WTC11 (cell line): Measurements from ENCODE around the gene KLHL10. TPM values are rescaled to one million over a fixed set of nuclear protein-coding genes. Genes with fewer than 3 reads are reported as not detected.

Source experiments
- ATAC-seq: fragments of 200-7000 bp; cut with Tn5 transposase; 2 replicates; pipeline ENCODE4 v1.10.0; 2021; ENCODE audit warnings: mild to moderate bottlenecking, moderate library complexity
- CTCF ChIA-PET: fragments of 300-600 bp; sonication (Branson Sonifier 250); formaldehyde crosslinking; loops from one replicate; lab custom pipeline; 2021; ENCODE audit warnings: antibody characterized with exemption; lab: Charles Lee
- POLR2A ChIA-PET: fragments of 350-600 bp; sonication (Branson Sonifier 250); formaldehyde crosslinking; loops from one replicate; lab custom pipeline; 2021; ENCODE audit warnings: antibody characterized with exemption; lab: Charles Lee
- DNase-seq: peaks from one replicate; pipeline ENCODE4 v3.0.0; 2021; ENCODE audit warnings: low spot score
- H3K27ac Mint-ChIP-seq: 2 replicates; pipeline ENCODE4 v1.8.0; 2021; ENCODE audit warnings: mixed read lengths
- H3K27me3 Mint-ChIP-seq: 2 replicates; pipeline ENCODE4 v1.8.0; 2021; ENCODE audit warnings: low read depth, mild to moderate bottlenecking, moderate library complexity, mixed read lengths
- H3K36me3 Mint-ChIP-seq: 2 replicates; pipeline ENCODE4 v1.8.0; 2021; ENCODE audit warnings: mixed read lengths
- H3K4me1 Mint-ChIP-seq: 2 replicates; pipeline ENCODE4 v1.8.0; 2022; ENCODE audit warnings: mixed read lengths
- H3K4me3 Mint-ChIP-seq: 2 replicates; pipeline ENCODE4 v1.8.0; 2021; ENCODE audit warnings: mild to moderate bottlenecking, moderate library complexity, mixed read lengths
- H3K9me3 Mint-ChIP-seq: 2 replicates; pipeline ENCODE4 v1.8.0; 2021; ENCODE audit warnings: mixed read lengths
- CDX4 ChIP-seq: fragments of 250-450 bp; sonication (Bioruptor Pico); IDR thresholded peaks from 2 replicates; pipeline ENCODE4 v1.9.0; 2021; ENCODE audit warnings: moderate library complexity, mild to moderate bottlenecking, inconsistent platforms, borderline replicate concordance
- CREB1 ChIP-seq: sonication (generic); formaldehyde crosslinking; IDR thresholded peaks from 2 replicates; pipeline ENCODE4 v1.8.0; 2023; ENCODE audit warnings: mild to moderate bottlenecking, missing genetic modification reagents
- CREM ChIP-seq: sonication (generic); formaldehyde crosslinking; IDR thresholded peaks from 2 replicates; pipeline ENCODE4 v1.8.1; 2022; ENCODE audit warnings: mild to moderate bottlenecking, missing genetic modification reagents, moderate library complexity
- E2F1 ChIP-seq: sonication (generic); formaldehyde crosslinking; IDR thresholded peaks from 2 replicates; pipeline ENCODE4 v1.8.0; 2022; ENCODE audit warnings: mild to moderate bottlenecking, missing genetic modification reagents
- FOXP4 ChIP-seq: sonication (generic); formaldehyde crosslinking; IDR thresholded peaks from 2 replicates; pipeline ENCODE4 v1.8.0; 2022; ENCODE audit warnings: mild to moderate bottlenecking, missing genetic modification reagents
- GABPB1 ChIP-seq: sonication (generic); formaldehyde crosslinking; IDR thresholded peaks from 2 replicates; pipeline ENCODE4 v1.8.1; 2023; ENCODE audit warnings: mild to moderate bottlenecking, missing genetic modification reagents
- NFATC4 ChIP-seq: fragments of 250-450 bp; sonication (Bioruptor Pico); IDR thresholded peaks from 2 replicates; pipeline ENCODE4 v1.9.0; 2021; ENCODE audit warnings: mild to moderate bottlenecking
- NFYB ChIP-seq: sonication (generic); formaldehyde crosslinking; conservative IDR thresholded peaks from 2 replicates; pipeline ENCODE4 v1.8.0; 2022; ENCODE audit warnings: low read depth, missing genetic modification reagents
- SP1 ChIP-seq: sonication (generic); formaldehyde crosslinking; conservative IDR thresholded peaks from 2 replicates; pipeline ENCODE4 v1.8.1; 2022; ENCODE audit warnings: missing genetic modification reagents
- TEAD4 ChIP-seq: sonication (generic); formaldehyde crosslinking; IDR thresholded peaks from 2 replicates; pipeline ENCODE4 v1.8.0; 2022; ENCODE audit warnings: mild to moderate bottlenecking, missing genetic modification reagents
- ZNF138 ChIP-seq: sonication (generic); formaldehyde crosslinking; conservative IDR thresholded peaks from 2 replicates; pipeline ENCODE4 v1.8.1; 2022; ENCODE audit warnings: mild to moderate bottlenecking, moderate library complexity, missing genetic modification reagents
- ZNF532 ChIP-seq: fragments of 250-450 bp; sonication (Bioruptor Pico); IDR thresholded peaks from 2 replicates; pipeline ENCODE4 v1.9.0; 2021; ENCODE audit warnings: mild to moderate bottlenecking, borderline replicate concordance
- total RNA-seq: library from RNA; stranded (reverse); gene quantifications from 3 replicates; pipeline ENCODE4 v1.2.3, GENCODE V29; 2021
- TF ChIP-seq, protein P1 (sequence below): fragments of 250-450 bp; sonication (Bioruptor Pico); conservative IDR thresholded peaks from 2 replicates; pipeline ENCODE4 v1.9.0; 2021; ENCODE audit warnings: mild to moderate bottlenecking
- TF ChIP-seq, protein P2 (sequence below): sonication (generic); formaldehyde crosslinking; IDR thresholded peaks from 2 replicates; pipeline ENCODE4 v1.8.0; 2023; ENCODE audit warnings: missing genetic modification reagents
- TF ChIP-seq, protein P3 (sequence below): fragments of 250-450 bp; sonication (Bioruptor Pico); IDR thresholded peaks from 2 replicates; pipeline ENCODE4 v1.9.0; 2021; ENCODE audit warnings: mild to moderate bottlenecking
- TF ChIP-seq, protein P4 (sequence below): sonication (generic); formaldehyde crosslinking; IDR thresholded peaks from 2 replicates; pipeline ENCODE4 v1.8.1; 2023; ENCODE audit warnings: mild to moderate bottlenecking, missing genetic modification reagents

KLHL10 gene
- total RNA-seq, 1 experiment from 2014 or later: 0.35 TPM

- TF ChIP-seq, protein P1, sequence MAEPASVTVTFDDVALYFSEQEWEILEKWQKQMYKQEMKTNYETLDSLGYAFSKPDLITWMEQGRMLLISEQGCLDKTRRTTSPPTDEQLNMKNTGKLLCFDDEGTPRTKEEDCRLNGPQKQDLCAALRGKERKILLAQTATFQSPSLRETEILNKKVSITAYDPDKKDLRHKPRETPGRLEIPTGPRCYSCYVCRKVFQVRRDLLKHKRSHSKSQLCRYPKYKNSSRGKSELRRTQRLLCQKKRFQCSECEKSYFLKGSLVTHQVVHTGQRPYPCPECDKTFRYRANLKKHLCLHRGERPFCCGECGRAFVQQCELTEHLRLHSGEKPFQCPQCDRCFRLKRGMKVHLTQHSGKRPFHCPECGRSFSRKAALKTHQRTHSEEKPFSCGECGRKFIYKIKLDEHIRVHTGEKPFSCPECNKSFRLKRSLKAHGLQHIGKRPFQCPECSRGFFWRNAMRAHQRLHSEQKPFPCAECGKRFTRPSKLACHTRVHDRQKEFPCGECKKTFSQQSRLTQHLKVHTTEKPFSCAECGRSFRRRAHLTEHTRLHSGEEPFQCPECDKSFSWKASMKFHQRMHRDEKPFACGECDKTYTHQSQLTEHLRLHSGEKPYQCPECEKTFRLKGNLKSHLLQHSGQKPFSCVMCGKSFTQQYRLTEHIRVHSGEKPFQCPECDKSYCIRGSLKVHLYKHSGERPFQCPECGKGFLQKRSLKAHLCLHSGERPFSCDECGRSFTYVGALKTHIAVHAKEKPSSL: no peak
- TF ChIP-seq FOXP4 (no peak), NFATC4 (CRISPR knock-in tag) (no peak), GABPB1 (no peak), TEAD4 (no peak)
- TF ChIP-seq, protein P2, sequence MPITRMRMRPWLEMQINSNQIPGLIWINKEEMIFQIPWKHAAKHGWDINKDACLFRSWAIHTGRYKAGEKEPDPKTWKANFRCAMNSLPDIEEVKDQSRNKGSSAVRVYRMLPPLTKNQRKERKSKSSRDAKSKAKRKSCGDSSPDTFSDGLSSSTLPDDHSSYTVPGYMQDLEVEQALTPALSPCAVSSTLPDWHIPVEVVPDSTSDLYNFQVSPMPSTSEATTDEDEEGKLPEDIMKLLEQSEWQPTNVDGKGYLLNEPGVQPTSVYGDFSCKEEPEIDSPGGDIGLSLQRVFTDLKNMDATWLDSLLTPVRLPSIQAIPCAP: no peak
- TF ChIP-seq, all 79 proteins: peak for 0
Observed at GRCh38 chr17:41823141-41823524, 14.5 kb upstream of the KLHL10 start (continued).

DNA sequence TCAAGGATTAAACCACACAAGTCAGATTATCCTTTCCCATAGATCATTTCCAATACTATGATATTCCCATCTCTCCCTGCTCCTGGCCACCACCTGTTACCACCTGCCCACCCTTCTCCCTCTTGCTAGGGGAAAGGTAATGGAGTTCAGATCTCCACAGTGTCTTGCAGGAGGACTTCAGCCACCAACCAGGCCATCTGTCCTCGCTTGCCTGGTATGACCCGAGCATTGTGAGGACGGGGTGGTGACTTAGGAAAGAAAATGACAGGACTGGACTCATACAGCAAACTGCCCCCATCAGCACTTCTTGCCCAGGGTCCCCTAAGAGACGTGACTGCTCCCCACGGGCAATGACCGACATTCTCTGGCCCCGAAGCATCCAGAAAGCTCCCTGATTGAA, 14.0 kb upstream of the KLHL10 start:
- DNase-seq (no peak), ATAC-seq (no peak)
- peaks cover 8% of the 10 kb centered on the region; the same call in 1 of the 2 replicates for H3K4me1 Mint-ChIP-seq
- peak overlapping the region; percentile 41; the same call in 1 of the 2 replicates for H3K27ac Mint-ChIP-seq
- no peaks in the 10 kb centered on the region; the same call in 1 of the 2 replicates for H3K27me3 Mint-ChIP-seq
- peaks cover 24% of the 10 kb centered on the region for H3K36me3 Mint-ChIP-seq
- TF ChIP-seq E2F1 (CRISPR knock-in tag) (no peak), ZNF532 (peak; percentile 26; the same call in 1 of the 2 replicates), CREB1 (CRISPR knock-in tag) (no peak), NFYB (no peak)
- H3K9me3 Mint-ChIP-seq: no peaks in the 10 kb centered on the region
- POLR2A ChIA-PET: interaction anchor here (0.6 kb wide), 1 partner anchor 86 kb away, joined by 3 read pairs; no protein-coding TSS in a partner anchor
- H3K4me3 Mint-ChIP-seq: no peak overlapping the region
- CTCF ChIA-PET: interaction anchor here (1.2 to 2.4 kb wide), 3 partner anchors 13 to 37 kb away, joined by 3 to 11 read pairs (median 6); partner anchors contain the start of gene JUP

DNA sequence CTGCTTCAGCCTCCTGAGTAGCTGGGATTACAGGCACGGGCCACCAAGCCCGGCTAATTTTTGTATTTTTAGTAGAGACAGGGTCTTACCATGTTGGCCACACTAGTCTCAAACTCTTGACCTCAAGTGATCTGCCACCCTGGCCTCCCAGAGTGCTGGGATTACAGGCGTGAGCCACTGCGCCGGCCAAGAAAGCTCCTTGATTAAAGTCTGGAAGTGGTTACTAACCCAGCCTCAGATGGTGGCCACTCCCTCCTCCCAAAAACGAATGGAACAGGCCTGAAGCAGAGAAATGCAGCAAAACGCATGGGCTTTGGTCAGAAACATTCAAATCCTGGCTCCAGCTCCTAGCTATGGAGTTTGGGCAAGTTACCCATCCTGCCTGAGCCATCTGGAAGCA, 13.5 kb upstream of the KLHL10 start:
- TF ChIP-seq NFYB (no peak), CREM (CRISPR knock-in tag) (no peak), ZNF138 (no peak), CDX4 (CRISPR knock-in tag) (no peak), SP1 (CRISPR knock-in tag) (no peak)
- TF ChIP-seq, protein P3, sequence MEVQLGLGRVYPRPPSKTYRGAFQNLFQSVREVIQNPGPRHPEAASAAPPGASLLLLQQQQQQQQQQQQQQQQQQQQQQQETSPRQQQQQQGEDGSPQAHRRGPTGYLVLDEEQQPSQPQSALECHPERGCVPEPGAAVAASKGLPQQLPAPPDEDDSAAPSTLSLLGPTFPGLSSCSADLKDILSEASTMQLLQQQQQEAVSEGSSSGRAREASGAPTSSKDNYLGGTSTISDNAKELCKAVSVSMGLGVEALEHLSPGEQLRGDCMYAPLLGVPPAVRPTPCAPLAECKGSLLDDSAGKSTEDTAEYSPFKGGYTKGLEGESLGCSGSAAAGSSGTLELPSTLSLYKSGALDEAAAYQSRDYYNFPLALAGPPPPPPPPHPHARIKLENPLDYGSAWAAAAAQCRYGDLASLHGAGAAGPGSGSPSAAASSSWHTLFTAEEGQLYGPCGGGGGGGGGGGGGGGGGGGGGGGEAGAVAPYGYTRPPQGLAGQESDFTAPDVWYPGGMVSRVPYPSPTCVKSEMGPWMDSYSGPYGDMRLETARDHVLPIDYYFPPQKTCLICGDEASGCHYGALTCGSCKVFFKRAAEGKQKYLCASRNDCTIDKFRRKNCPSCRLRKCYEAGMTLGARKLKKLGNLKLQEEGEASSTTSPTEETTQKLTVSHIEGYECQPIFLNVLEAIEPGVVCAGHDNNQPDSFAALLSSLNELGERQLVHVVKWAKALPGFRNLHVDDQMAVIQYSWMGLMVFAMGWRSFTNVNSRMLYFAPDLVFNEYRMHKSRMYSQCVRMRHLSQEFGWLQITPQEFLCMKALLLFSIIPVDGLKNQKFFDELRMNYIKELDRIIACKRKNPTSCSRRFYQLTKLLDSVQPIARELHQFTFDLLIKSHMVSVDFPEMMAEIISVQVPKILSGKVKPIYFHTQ (CRISPR knock-in tag): no peak
- TF ChIP-seq, protein P4, sequence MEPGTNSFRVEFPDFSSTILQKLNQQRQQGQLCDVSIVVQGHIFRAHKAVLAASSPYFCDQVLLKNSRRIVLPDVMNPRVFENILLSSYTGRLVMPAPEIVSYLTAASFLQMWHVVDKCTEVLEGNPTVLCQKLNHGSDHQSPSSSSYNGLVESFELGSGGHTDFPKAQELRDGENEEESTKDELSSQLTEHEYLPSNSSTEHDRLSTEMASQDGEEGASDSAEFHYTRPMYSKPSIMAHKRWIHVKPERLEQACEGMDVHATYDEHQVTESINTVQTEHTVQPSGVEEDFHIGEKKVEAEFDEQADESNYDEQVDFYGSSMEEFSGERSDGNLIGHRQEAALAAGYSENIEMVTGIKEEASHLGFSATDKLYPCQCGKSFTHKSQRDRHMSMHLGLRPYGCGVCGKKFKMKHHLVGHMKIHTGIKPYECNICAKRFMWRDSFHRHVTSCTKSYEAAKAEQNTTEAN (CRISPR knock-in tag): no peak
- Mint-ChIP-seq H3K36me3 (peaks cover 28% of the 10 kb centered on the region), H3K4me1 (peaks cover 7% of the 10 kb centered on the region; the same call in 1 of the 2 replicates), H3K9me3 (no peaks in the 10 kb centered on the region), H3K4me3 (no peak overlapping the region), H3K27me3 (no peaks in the 10 kb centered on the region; the same call in 1 of the 2 replicates), H3K27ac (no peak overlapping the region; the same call in 1 of the 2 replicates)
- ATAC-seq (no peak), DNase-seq (no peak)
- POLR2A ChIA-PET: interaction anchor here (0.6 kb wide), 1 partner anchor 85 kb away, joined by 3 read pairs; no protein-coding TSS in a partner anchor
- CTCF ChIA-PET: interaction anchor here (1.2 to 2.4 kb wide), 2 partner anchors 18 to 38 kb away, joined by 3 to 11 read pairs; partner anchors contain the start of gene JUP
